Thyroid gland (tissue), 4 donors: Measurements from ENCODE around the gene KLRG1. TPM values are rescaled to one million over a fixed set of nuclear protein-coding genes. Genes with fewer than 3 reads are reported as not detected.

Source experiments
- DNase-seq, 2 donors: peaks; one replicate each; pipeline ENCODE4 v3.0.0-alpha.2; 2019
- H3K27ac ChIP-seq, 3 donors: fragments of 200-600 bp; sonication (generic); 1 replicate in 2 of 3; 2 replicates in 1 of 3; pipeline ENCODE4 v1.5.1; 2016 to 2019; ENCODE audit warnings: mild to moderate bottlenecking in 1 of 3, moderate library complexity in 1 of 3
- H3K27me3 ChIP-seq: fragments of 200-600 bp; sonication (generic); one replicate; pipeline ENCODE4 v1.5.1; 2019
- H3K36me3 ChIP-seq, 2 donors: fragments of 200-600 bp; sonication (generic); one replicate each; pipeline ENCODE4 v1.5.1; 2016 to 2019
- H3K4me1 ChIP-seq, 2 donors: fragments of 200-600 bp; sonication (generic); one replicate each; pipeline ENCODE4 v1.5.1; 2017 to 2019
- H3K4me3 ChIP-seq, 3 donors: fragments of 200-600 bp; sonication (generic); replicated peaks in 1 of 3; 1 replicate in 2 of 3; 2 replicates in 1 of 3; pipeline ENCODE4 v1.5.1; 2016; ENCODE audit warnings: mild to moderate bottlenecking in 1 of 3
- H3K9me3 ChIP-seq: fragments of 200-600 bp; sonication (generic); one replicate; pipeline ENCODE4 v1.5.1; 2017
- CTCF ChIP-seq, 6 experiments: fragments of 200-600 bp in 3 of 6; fragments of 450-650 bp in 3 of 6; sonication (generic) in 3 of 6; IDR thresholded peaks; one replicate each; pipeline ENCODE4 v1.5.1; 2016 to 2019; ENCODE audit warnings: antibody characterized with exemption in 6 of 6, mild to moderate bottlenecking in 2 of 6, inconsistent platforms in 1 of 6, moderate library complexity in 1 of 6
- POLR2A ChIP-seq, 2 donors: fragments of 450-650 bp; IDR thresholded peaks; one replicate each; pipeline ENCODE4 v1.6.1; 2017; ENCODE audit warnings: antibody characterized with exemption in 2 of 2, mild to moderate bottlenecking in 2 of 2, moderate library complexity in 1 of 2
- WGBS, 2 donors: methylation state at CpG; one replicate each; pipeline ENCODE4 v1.1.5; 2017; 5-methylcytosine and 5-hydroxymethylcytosine counted together
- intact Hi-C: fragments of 100-400 bp; cut with DNase I; formaldehyde crosslinking; loops from one replicate; pipeline ENCODE4 v1.15.1; 2023
- total RNA-seq, 4 donors: library from RNA; depleted of rRNA; stranded (reverse); fragments of >200 nt; gene quantifications; one replicate each; pipeline ENCODE4 v1.2.3, GENCODE V29; 2016

Gene KLRG1
- total RNA-seq, 4 donors from 2014 or later: 1.1 to 4.3 (median 3.0) TPM

- TF ChIP-seq POLR2A (IDR thresholded peaks at IDR 0.05) (no peak), CTCF (IDR thresholded peaks at IDR 0.05) (no peak)
- 88 to 91% methylated on average over 1 of the region's 1 CpG for WGBS, 2 donors
Observed at GRCh38 chr12:8985213-8985754, 4.1 kb upstream of the KLRG1 start.

GRCh38 chr12:8987163-8987562, 2.2 kb upstream of the KLRG1 start:
- H3K27ac ChIP-seq: no peak overlapping the region
- no peaks in the 10 kb centered on the region for H3K27me3 ChIP-seq
- TF ChIP-seq CTCF (IDR thresholded peaks at IDR 0.05) (no peak), POLR2A (IDR thresholded peaks at IDR 0.05) (no peak)
- DNase-seq: no peak
- intact Hi-C loops: no loop called here
- H3K36me3 ChIP-seq: no peaks in the 10 kb centered on the region
- H3K9me3 ChIP-seq: no peaks in the 10 kb centered on the region
- no peaks in the 10 kb centered on the region for H3K4me1 ChIP-seq
- H3K4me3 ChIP-seq: no peak overlapping the region

More at GRCh38 chr12:8985213-8985754, 4.1 kb upstream of the KLRG1 start:
- no peaks in the 10 kb centered on the region for H3K9me3 ChIP-seq
- intact Hi-C loops: no loop called here
- H3K27ac ChIP-seq: no peak overlapping the region
- DNase-seq: no peak
- H3K27me3 ChIP-seq: no peaks in the 10 kb centered on the region
- no peaks in the 10 kb centered on the region for H3K36me3 ChIP-seq
- H3K4me3 ChIP-seq: no peak overlapping the region
- H3K4me1 ChIP-seq: no peaks in the 10 kb centered on the region

- no peaks in the 10 kb centered on the region for H3K36me3 ChIP-seq
- no peak overlapping the region for H3K27ac ChIP-seq
- no peaks in the 10 kb centered on the region for H3K27me3 ChIP-seq
- TF ChIP-seq CTCF (IDR thresholded peaks at IDR 0.05) (no peak), POLR2A (IDR thresholded peaks at IDR 0.05) (no peak)
- no peak for DNase-seq
- H3K9me3 ChIP-seq: no peaks in the 10 kb centered on the region
- WGBS, 2 donors: 74 to 79% methylated on average over 1 of the region's 1 CpG
- H3K4me1 ChIP-seq: no peaks in the 10 kb centered on the region
- intact Hi-C loops: no loop called here
- no peak overlapping the region for H3K4me3 ChIP-seq
Observed at GRCh38 chr12:8987685-8988084, 1.7 kb upstream of the KLRG1 start.

GRCh38 chr12:8991371-8992345, 2.3 kb downstream of the KLRG1 start:
- 75% methylated on average over 6 of the region's 6 CpGs for WGBS, 2 donors
- no peaks in the 10 kb centered on the region for H3K9me3 ChIP-seq

More at GRCh38 chr12:8991371-8992345, 2.3 kb downstream of the KLRG1 start:
- Histone ChIP-seq H3K4me3 (no peak overlapping the region), H3K4me1 (no peaks in the 10 kb centered on the region), H3K27me3 (no peaks in the 10 kb centered on the region), H3K36me3 (no peaks in the 10 kb centered on the region), H3K27ac (no peak overlapping the region)
- intact Hi-C loops: no loop called here
- DNase-seq: no peak
- no peak for TF ChIP-seq POLR2A (IDR thresholded peaks at IDR 0.05)
- TF ChIP-seq CTCF (IDR thresholded peaks at IDR 0.05): no peak
